Stimulated activated CD4-positive, alpha-beta T cell treated with anti-CD3 and anti-CD28 coated beads, Interleukin-12 subunit alpha, Interleukin-12 subunit beta, amount 100 ng/mL, for 24 hours (primary cell): ENCODE results near the gene MYO1A.

Source experiments
- DNase-seq, 2 experiments: peaks; one replicate each; pipeline ENCODE4 v3.0.0-alpha.2; 2020; ENCODE audit warnings: low read depth in 2 of 2

The MYO1A gene

DNA sequence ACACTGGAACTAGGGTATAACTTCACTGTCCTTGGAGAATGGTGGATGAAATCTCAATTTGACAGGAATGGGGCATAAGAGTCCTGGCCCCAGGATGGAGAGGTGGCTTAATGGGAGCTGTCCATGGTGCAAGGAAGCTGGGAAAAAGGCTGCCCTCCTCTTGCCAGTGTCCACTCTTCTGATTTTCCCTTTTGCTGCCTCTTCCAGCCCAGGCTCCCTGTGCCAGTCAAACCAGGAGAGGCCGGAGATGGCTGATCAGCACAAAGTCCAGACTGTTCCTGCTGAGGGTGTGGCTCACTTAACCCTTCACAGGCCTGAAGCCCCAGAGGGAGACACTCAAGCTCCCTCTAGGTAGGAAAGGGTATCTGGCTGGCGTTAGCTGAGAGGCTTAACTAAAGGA is at the start of gene MYO1A:
Gene MYO1A (minus strand): TSS at position 240 of the 400 bp plus-strand sequence. CDS start 1,806 bp downstream, outside the sequence.
- DNase-seq: no peak

- no peak for DNase-seq
These were observed 49.3 kb upstream of the MYO1A start for GRCh38 chr12:57099047-57099714.

GRCh38 chr12:57098546-57098945 is 48.6 kb upstream of the MYO1A start:
- DNase-seq: no peak

DNA sequence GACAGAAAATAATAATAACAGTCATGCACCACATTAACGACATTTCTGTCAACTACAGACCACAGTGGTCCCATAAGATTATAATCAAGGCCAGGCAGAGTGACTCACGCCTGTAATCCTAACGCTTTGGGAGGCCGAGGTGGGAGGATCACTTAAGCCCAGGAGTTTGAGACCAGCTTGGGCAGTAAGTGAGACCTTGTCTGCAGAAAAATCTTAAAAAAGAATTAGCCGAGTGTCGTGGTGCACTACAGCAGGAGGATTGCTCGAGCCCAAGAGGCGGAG is 47.6 kb upstream of the MYO1A start:
- DNase-seq: no peak

- DNase-seq: no peak
These were observed 47.0 kb upstream of the MYO1A start for GRCh38 chr12:57096748-57097553.

DNA sequence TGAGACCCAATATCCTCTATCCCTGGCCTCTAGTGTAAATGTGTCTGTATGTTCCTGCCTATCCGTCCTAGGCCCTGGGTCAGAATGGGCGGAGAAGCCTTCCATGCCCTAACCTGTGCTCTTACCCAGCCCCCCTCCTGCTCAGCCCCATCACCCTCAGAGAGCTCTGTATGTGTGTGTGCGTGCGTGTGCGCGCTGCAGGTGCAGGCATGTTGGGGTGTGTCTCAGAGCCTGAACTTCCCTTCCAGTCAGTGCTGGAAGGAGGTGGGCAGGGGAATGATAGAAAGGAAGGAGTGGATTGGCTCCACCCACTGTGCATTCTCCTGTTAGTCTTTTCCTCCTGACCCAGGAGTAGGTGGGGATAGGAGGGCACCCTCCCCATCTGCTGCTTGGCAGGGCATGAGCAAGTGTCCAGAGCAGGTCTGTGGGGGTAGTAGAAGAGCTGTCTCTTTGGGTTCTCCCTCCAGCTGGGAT is 46.2 kb upstream of the MYO1A start:
- no peak for DNase-seq

DNA sequence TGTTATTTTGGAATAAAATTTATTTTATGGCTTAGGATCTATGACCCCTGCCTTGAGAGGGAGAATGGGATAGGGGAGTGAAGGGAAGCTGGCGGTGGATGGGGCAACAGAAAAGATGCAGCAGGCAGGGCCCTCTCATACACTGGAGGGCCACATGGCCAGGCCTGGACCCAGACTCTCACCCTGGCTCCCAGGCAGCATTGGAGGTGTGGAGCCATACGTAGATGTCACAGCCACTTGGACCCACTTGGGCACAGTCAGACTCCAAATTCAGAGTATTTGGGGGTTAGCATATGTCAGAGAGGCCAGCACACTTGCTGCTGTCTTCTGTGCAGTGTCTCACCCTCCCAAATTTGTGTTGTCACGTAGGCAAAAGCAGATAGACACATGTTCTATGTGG is 45.5 kb upstream of the MYO1A start:
- no peak for DNase-seq

- no peak for DNase-seq
These were observed 44.6 kb upstream of the MYO1A start for GRCh38 chr12:57094208-57095160.

DNA sequence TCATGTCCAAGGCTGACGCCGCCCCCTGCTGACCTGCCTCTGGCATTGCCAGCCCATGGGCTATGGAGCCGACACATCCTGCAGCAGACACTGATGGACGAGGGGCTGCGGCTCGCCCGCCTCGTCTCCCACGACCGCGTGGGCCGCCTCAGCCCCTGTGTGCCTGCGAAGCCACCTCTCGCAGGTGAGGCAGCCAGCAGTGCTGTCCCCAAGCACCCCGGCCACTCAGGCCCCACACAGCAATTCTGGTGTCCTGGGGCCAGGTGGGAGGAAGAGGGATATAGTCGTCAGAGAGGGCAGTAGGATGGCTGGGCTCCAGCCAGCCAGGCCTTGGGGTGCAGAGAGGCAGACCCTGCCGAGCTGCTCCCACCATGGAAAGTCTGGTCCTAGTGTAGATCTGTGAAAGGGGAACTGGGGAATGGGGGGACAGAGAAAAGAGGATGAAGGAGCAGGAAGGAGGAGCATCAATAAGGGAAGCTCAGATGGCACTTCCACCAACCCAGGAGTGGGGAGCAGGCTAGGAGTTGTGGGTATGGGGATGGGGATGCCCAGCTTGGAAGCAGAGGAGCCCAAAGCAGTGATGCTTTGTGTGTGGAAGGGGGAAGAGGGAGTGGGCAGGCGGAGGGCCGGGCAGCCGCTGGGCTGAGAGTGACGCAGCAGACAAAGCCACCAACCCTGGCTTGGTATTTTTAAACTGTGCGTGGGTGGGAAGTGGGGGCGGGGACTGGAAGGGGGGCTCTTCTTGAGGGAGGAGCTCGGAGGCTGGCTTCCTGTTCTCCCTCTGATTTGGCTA is 43.7 kb upstream of the MYO1A start:
- DNase-seq: peak in 1 of 2 experiments; percentile 77

GRCh38 chr12:57092876-57093414 is 43.0 kb upstream of the MYO1A start:
- DNase-seq: no peak

DNA sequence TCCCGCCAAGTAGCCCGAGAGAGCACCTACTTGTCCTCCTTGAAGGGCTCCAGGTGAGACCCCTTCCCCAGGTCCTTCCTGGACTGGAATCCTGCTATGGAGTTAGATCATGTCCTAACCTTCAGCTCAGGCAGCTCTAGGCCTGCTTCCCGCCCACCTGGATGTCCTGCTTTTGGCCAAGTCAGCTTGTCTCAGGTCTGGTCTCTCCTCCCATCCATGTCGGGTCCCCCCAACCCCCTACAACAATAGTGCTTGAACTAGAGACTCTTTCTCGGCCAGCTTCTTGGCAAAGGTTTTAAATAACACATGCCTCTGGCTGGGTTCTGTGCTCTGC is 42.6 kb upstream of the MYO1A start:
- DNase-seq: no peak

DNA sequence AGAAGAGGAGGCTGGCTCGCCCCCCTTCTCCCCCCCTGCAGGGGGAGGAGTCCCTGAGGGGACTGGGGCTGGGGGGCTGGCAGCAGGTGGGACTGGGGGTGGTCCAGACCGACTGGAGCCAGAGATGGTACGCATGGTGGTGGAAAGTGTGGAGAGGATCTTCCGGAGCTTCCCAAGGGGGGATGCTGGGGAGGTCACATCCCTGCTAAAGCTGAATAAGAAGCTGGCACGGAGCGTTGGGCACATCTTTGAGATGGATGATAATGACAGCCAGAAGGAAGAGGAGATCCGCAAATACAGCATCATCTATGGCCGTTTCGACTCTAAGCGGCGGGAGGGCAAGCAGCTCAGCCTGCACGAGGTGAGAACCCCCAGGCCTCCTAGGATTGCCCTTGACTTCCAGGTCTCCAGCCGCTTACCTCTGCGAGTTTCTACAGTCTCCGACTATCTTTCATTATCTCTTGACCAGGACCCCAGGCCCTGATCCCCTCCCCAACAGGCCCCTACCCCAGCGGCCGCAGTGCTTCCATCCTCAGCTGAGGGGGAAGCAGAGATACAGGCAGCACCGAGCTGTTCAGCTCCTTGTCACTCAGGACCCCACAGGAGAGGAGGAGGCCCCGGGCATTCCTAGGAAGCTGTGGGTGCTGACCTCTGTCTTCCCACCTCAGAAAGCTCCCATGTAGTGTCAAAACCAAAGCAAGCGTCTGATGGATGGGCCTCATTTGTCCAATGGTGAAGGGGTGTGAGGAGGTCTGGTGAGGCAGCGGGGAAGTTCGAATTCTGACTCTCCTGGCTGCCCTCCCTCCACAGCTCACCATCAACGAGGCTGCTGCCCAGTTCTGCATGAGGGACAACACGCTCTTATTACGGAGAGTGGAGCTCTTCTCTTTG is 42.0 kb upstream of the MYO1A start:
- no peak for DNase-seq

- DNase-seq: no peak
These were observed 41.2 kb upstream of the MYO1A start for GRCh38 chr12:57090924-57091637.

DNA sequence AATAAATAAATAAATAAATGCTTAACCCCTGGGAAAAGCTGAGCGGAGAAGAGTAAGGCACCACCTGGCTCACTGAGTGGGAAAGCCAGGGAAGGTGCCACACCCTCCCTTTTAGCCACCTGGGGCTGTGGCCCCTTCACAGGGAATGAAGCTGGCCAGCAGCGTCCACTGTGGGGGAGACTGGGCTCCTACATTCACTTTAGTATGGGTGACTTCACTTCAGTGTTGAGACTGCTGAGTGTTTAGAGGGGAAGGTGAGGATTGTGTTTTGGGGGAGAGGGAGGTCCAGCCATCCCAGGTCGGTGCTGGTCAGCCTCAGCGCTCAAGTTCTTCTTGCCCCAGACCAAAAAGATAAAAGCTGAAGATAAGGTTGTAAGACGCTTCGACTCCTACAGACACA is 40.6 kb upstream of the MYO1A start:
- DNase-seq: no peak

- DNase-seq: peak in 1 of 2 experiments; percentile 39
These were observed 39.6 kb upstream of the MYO1A start for GRCh38 chr12:57089271-57090245.

- DNase-seq: peak; percentile 77 to 90
These were observed 38.7 kb upstream of the MYO1A start, which contains the start of gene NAB2 for GRCh38 chr12:57088354-57089270. TSS of gene NAB2 (plus strand) at chr12:57089114. CDS start at chr12:57089272, 158 bp downstream.
